Raji (cell line): Measurements from ENCODE around the gene CFAP74.
A peak's percentile ranks its signal among the peaks of the same experiment; 100 is the strongest.

Source experiments
- POLR2A ChIP-seq: IDR thresholded peaks from 2 replicates; pipeline ENCODE4 v1.6.1; 2011; ENCODE audit warnings: low read depth, low read length, control low read depth; ENCODE audit not compliant: insufficient read depth

Gene CFAP74

DNA sequence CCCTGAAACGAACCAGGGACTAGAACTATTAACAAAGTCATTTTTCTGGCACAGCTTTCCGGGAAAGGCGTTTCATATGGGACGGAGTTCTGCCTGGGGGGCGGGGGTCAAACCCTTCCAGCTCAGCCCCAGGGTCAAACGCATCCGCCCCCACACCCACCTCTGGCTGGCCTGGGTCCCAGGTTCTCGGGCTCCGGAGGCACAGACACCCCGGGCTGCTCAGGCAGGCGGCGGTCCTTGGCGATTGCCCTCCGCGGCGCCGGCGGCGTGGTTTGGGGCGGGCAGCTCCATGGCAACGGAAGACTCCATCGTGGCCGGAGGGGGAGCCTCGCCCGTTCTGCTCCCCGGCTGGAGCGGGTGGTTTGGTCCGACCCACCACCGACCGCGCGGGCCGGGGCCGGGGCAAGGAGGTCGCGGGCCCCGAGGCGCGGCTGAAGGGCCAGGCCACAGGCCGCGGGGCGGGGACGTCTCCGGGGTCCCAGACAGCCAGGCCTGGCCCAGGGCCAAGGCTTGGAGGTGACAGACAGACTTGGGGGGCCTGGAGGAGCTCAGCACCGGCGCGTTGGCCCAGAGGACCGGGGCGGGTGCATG lies at the start of gene CFAP74:
Gene CFAP74, minus strand, starts transcription at position 246 of the 591 bp plus-strand sequence. CDS start 12,830 bp downstream, outside the sequence.
- TF ChIP-seq POLR2A, result no peak

DNA sequence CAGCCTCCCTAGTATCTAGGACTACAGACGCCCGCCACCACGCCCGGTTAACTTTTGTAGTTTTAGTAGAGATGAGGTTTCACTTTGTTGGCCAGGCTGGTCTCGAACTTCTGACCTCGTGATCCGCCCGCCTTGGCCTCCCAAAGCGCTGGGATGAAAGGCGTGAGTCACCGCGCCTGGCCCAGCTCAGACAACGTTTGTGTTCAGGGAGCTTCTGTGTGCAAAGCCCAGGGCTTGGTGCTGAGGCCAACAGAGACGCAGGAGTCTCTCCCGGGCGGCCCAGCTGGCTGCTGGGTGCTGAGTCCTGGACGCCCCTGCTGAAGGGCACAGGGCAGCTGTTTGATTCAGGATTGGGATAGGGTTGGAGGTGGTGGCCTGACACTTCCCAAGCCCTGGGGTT lies 49.6 kb upstream of the CFAP74 start:
- TF ChIP-seq POLR2A, result no peak

DNA sequence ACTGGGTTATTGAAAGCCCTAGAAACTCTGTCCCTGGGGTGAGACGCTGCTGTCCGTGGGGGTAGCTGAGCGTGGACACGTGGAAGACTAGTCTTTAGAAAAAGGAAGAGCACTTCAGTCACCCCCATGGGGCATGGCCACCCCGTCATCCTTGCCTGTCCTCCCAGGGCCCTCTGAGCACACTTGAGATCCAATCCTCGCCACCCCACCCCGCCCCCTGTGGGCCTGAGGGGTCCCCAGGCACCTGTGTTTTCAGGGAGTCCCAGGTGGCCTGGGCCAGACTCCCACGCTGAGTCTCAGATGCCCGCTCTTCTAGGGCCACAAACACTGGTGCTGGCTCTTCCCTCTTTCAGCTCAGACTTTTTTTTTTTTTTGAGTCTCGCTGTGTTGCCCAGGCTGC lies 49.2 kb upstream of the CFAP74 start:
- no peak for TF ChIP-seq POLR2A

- TF ChIP-seq POLR2A, result no peak
These were observed 48.6 kb upstream of the CFAP74 start for GRCh38 chr1:2052054-2052679.

DNA sequence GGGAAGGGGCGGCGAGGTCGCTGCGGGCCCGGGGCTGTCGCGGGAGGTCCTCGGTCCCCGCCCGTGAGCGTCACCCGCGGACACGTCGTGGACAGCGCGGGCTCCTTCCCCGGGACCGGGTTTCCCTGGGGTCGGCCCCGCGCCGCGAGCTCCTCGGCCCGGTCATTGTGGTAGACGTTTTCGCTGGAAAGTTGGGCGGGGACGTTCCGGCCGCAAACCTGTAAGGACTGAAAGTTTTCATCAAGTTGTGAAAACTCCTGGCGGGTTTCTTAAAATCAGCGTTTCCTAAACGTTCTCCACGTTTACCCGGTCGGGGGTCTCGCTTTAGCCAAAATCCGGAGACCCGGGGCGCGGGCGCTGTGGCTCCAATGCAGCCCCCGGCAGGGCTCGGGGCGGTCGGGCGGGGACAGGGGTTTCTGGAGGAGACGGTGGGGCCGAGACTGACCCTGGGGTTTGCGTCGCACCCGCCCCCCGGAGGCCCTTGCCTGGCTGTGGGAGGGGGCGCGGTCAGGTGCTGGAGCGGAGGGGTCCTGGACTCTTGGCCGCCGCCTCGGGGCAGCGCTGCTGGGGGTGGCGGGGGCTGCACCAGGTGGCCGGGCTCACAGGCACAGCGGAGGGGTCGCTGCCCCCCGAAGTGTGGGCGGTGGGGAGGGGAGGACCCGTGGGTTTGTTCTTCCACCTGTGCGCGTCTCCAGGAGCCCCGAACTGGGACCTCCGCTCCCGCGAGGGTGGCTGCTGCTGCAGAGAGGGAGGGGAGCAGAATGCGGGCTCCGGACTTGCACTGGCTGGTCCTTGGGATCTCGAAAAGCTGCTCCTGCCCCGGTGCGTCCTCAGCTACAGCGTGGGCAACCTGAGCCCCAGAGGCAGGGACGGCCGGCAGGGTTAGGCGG lies 47.5 kb upstream of the CFAP74 start:
- TF ChIP-seq POLR2A, result no peak

- peak; percentile 6; the same call in 1 of the 2 replicates for TF ChIP-seq POLR2A
These were observed 46.8 kb upstream of the CFAP74 start for GRCh38 chr1:2050461-2050792.

GRCh38 chr1:2049718-2050431 lies 46.3 kb upstream of the CFAP74 start, which contains the start of gene PRKCZ:
TSS of gene PRKCZ (plus strand) at chr1:2050411. CDS start at chr1:2050631, 220 bp downstream.
- peak; percentile 82 for TF ChIP-seq POLR2A

- no peak for TF ChIP-seq POLR2A
These were observed 45.7 kb upstream of the CFAP74 start for GRCh38 chr1:2049225-2049717.

GRCh38 chr1:2047749-2048729 lies 44.5 kb upstream of the CFAP74 start:
- TF ChIP-seq POLR2A, result no peak

GRCh38 chr1:2046953-2047748 lies 43.6 kb upstream of the CFAP74 start:
- TF ChIP-seq POLR2A, result no peak

DNA sequence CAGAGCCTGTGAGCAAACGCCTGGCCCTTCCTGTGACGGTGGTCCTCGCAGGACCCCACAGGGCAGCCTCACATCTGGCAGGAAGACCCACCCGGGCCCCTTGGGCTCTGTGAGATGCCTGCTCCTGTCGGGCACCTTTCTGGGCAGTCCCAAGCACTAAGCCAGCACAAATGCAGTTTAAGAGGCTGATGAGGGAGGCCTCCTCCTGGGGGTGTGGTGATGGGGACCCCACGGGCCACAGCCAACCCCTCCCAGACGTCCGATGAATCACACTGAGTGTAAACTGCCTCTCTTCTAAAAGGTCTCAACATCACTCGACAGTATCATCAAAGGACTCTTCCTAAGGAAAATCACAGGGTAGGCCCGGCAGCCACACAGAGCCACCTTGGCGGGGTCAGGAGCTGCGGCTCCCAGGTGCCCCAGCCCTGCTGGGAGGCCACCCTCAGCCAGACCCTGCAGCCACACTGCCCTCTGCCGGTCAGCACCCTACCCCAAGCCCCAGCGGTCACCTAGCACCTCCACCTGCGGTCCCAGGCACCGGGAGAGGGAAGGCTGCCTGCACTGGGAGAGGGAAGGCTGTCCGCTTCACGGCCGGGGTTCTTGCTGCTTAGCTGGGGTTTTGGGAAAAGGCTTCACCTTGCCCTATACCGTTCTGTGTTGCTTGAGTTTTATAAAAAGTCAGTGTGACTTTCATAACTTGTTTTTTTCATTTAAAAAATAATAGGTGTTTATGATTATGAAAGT lies 42.8 kb upstream of the CFAP74 start:
- no peak for TF ChIP-seq POLR2A

DNA sequence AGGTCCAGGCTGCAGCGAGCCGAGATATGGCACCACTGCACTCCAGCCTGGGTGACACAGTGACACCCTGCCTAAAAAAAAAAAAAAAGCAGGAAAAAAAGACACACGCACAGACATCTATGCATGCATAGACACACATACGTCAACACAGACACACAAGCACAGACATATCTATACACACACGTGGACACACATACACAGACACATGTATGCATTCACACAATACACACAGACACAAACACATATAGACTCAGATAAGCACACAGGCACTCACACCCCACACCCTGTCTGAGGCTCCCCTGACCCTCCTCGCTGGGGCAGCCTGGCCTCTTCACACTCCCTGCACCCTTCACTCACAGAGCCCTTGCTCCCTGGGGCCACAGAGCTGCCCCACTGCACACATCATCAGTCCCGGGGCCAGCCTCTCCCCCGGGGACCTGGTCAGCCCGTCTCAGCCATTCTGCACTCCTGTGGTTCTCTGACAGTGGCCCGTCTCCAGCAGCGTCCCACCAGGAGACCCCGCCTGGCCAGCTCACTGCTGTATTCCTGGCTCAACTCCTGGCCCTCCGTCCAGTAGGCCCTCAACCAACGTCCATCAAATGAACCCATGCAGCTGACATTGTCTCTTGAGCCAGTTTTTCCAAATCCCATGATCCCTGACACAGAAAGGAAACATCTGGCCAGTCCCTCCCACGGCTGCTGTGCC lies 42.0 kb upstream of the CFAP74 start:
- TF ChIP-seq POLR2A, result no peak
